Endothelial cell of umbilical vein (primary cell): ENCODE measurements around the gene SHISA6. TPM values are rescaled to one million over a fixed set of nuclear protein-coding genes. Genes with fewer than 3 reads are reported as not detected.

Source experiments
- BruUV-seq: library from RNA; stranded (reverse); fragments of 400-500 nt; replicated peaks from 2 replicates; lab custom pipeline; 2021; lab: Mats Ljungman, UMichigan
- CTCF ChIA-PET: fragments of 300-600, 350-600 bp; sonication (Branson Sonifier 250); formaldehyde crosslinking; loops from one replicate; lab custom pipeline; 2021; ENCODE audit warnings: antibody characterized with exemption, inconsistent platforms; lab: Charles Lee
- POLR2A ChIA-PET: fragments of 300-600, 350-600 bp; sonication (Branson Sonifier 250); formaldehyde crosslinking; loops from one replicate; lab custom pipeline; 2021; ENCODE audit warnings: antibody characterized with exemption, inconsistent platforms; lab: Charles Lee
- DNase-seq: peaks from one replicate; pipeline ENCODE4 v3.0.0-alpha.2; 2011; ENCODE audit warnings: low read depth, low spot score
- FAIRE-seq: peaks from 2 replicates; lab custom pipeline; 2011; peaks lifted over from hg19 to GRCh38; lab: Jason Lieb, UNC
- H2AFZ ChIP-seq: 2 replicates; pipeline ENCODE4 v1.6.0; 2012; ENCODE audit warnings: low read depth, low read length, control low read depth, inconsistent platforms
- H3K27ac ChIP-seq: 2 replicates; pipeline ENCODE4 v1.5.1; 2011; ENCODE audit warnings: low read depth, mild to moderate bottlenecking, control low read depth, low read length, moderate library complexity; ENCODE audit not compliant: insufficient read depth
- H3K27me3 ChIP-seq, 2 experiments: 2 replicates each; pipeline versions ENCODE4 v1.6.0 to v1.6.1; 2011; ENCODE audit warnings: low read length in 2 of 2, mixed read lengths in 1 of 2; ENCODE audit not compliant: control insufficient read depth in 2 of 2, insufficient read depth in 2 of 2
- H3K36me3 ChIP-seq, 2 experiments: 2 replicates in 1 of 2; 3 replicates in 1 of 2; pipeline ENCODE4 v1.5.1; 2011; ENCODE audit warnings: low read length in 2 of 2, mild to moderate bottlenecking in 1 of 2, moderate library complexity in 1 of 2; ENCODE audit not compliant: control insufficient read depth in 2 of 2, insufficient read depth in 2 of 2; ENCODE audit errors: extremely low read depth in 1 of 2
- H3K4me1 ChIP-seq: 3 replicates; pipeline ENCODE4 v1.5.1; 2011; ENCODE audit warnings: mild to moderate bottlenecking, low read length; ENCODE audit not compliant: control insufficient read depth, insufficient read depth; ENCODE audit errors: extremely low read depth
- H3K4me2 ChIP-seq: 2 replicates; pipeline ENCODE4 v1.6.1; 2011; ENCODE audit warnings: low read length, control low read depth, mixed read lengths; ENCODE audit not compliant: insufficient read depth
- H3K4me3 ChIP-seq, 3 experiments: fragments of 200-600 bp in 1 of 3; sonication (generic), shearing (Covaris generic) in 1 of 3; replicated peaks in 1 of 3; 2 replicates each; pipeline ENCODE4 v1.5.1; 2011 to 2016; ENCODE audit warnings: control low read depth in 3 of 3, low read length in 3 of 3, mild to moderate bottlenecking in 2 of 3, inconsistent platforms in 1 of 3, low read depth in 1 of 3, moderate library complexity in 1 of 3; ENCODE audit not compliant: insufficient read depth in 1 of 3
- H3K79me2 ChIP-seq: 2 replicates; pipeline ENCODE4 v1.6.0; 2012; ENCODE audit warnings: low read length, inconsistent platforms; ENCODE audit not compliant: control insufficient read depth, insufficient read depth
- H3K9ac ChIP-seq: replicated peaks from 2 replicates; pipeline ENCODE3; 2011; ENCODE audit warnings: low read length, control low read depth; ENCODE audit not compliant: insufficient read depth; ENCODE audit errors: extremely low read depth
- H3K9me1 ChIP-seq: replicated peaks from 3 replicates; pipeline ENCODE4 v1.6.0; 2011; ENCODE audit warnings: mild to moderate bottlenecking, low read length; ENCODE audit not compliant: control insufficient read depth, insufficient read depth; ENCODE audit errors: extremely low read depth
- H3K9me3 ChIP-seq: replicated peaks from 2 replicates; pipeline ENCODE4 v1.5.1; 2012; ENCODE audit warnings: low read length, inconsistent platforms; ENCODE audit not compliant: control insufficient read depth, insufficient read depth
- H4K20me1 ChIP-seq: replicated peaks from 2 replicates; pipeline ENCODE3; 2011; ENCODE audit warnings: mild to moderate bottlenecking, low read length; ENCODE audit not compliant: control insufficient read depth, insufficient read depth; ENCODE audit errors: extremely low read depth
- EZH2 ChIP-seq: IDR thresholded peaks from 2 replicates; pipeline ENCODE4 v1.6.1; 2012; ENCODE audit warnings: borderline replicate concordance, low read depth, mild to moderate bottlenecking, moderate library complexity, low read length, inconsistent platforms; ENCODE audit not compliant: severe bottlenecking
- FOS ChIP-seq: IDR thresholded peaks from 2 replicates; pipeline ENCODE4 v1.6.1; 2011; ENCODE audit warnings: mild to moderate bottlenecking, low read length, moderate library complexity, borderline replicate concordance; ENCODE audit not compliant: insufficient read depth
- GATA2 ChIP-seq: IDR thresholded peaks from 2 replicates; pipeline ENCODE4 v1.7.0; 2011; ENCODE audit warnings: low read depth, mild to moderate bottlenecking, moderate library complexity, mixed read lengths, low read length; ENCODE audit not compliant: insufficient read length, insufficient read depth
- JUN ChIP-seq: IDR thresholded peaks from 2 replicates; pipeline ENCODE4 v1.6.1; 2011; ENCODE audit warnings: borderline replicate concordance, low read depth; ENCODE audit not compliant: insufficient read length, insufficient read depth
- MYC ChIP-seq: IDR thresholded peaks from one replicate; pipeline ENCODE4 v1.6.1; 2011; ENCODE audit warnings: mild to moderate bottlenecking, low read depth, low read length
- POLR2A ChIP-seq: IDR thresholded peaks from 2 replicates; pipeline ENCODE4 v1.6.1; 2012; ENCODE audit warnings: low read depth, mild to moderate bottlenecking, control low read depth, low read length
- POLR2AphosphoS5 ChIP-seq: IDR thresholded peaks from 2 replicates; pipeline ENCODE4 v1.6.1; 2012; ENCODE audit warnings: low read depth, mild to moderate bottlenecking, control low read depth, low read length, moderate library complexity; ENCODE audit not compliant: insufficient read depth
- dilution Hi-C: fragments of 300-500 bp; cut with MboI; formaldehyde crosslinking; loops from one replicate; pipeline ENCODE4 v1.15.0; 2019; ENCODE audit warnings: low sequenced_read_pairs; ENCODE audit not compliant: extremely low pct_ligation_motif_present
- intact Hi-C: fragments of 100-400 bp; cut with micrococcal nuclease; formaldehyde crosslinking; loops from one replicate; pipeline ENCODE4 v1.10.0; 2022
- polyA plus RNA-seq, 4 experiments: library from polyadenylated mRNA; depleted of rRNA in 3 of 4; stranded (reverse) in 3 of 4; unstranded in 1 of 4; fragments of >200 nt; gene quantifications; 2 replicates each; pipeline versions ENCODE4 v1.2.1 to v1.2.3, GENCODE V29; 2011 to 2012; ENCODE audit warnings: missing spikeins in 1 of 4
- total RNA-seq: library from RNA; stranded (reverse); gene quantifications from 2 replicates; pipeline ENCODE4 v1.2.3, GENCODE V29; 2021
- TF ChIP-seq, protein P1 (sequence below), 2 donors: IDR thresholded peaks; 1 replicate in 1 of 2; 2 replicates in 1 of 2; pipeline ENCODE4 v1.5.1; 2011; ENCODE audit warnings: low read length in 2 of 2, mild to moderate bottlenecking in 2 of 2, moderate library complexity in 2 of 2, control low read depth in 1 of 2, inconsistent platforms in 1 of 2, low read depth in 1 of 2; ENCODE audit not compliant: insufficient read depth in 1 of 2; ENCODE audit errors: extremely low read depth in 1 of 2
- TF ChIP-seq, protein P2 (sequence below): IDR thresholded peaks from 2 replicates; pipeline ENCODE4 v1.6.1; 2011; ENCODE audit not compliant: insufficient read depth, insufficient read length

The SHISA6 gene
- total and polyA plus RNA-seq, 2 donors (not counting 3 experiments of a cell fraction or from before 2014, with no cell fraction given): not detected

DNA sequence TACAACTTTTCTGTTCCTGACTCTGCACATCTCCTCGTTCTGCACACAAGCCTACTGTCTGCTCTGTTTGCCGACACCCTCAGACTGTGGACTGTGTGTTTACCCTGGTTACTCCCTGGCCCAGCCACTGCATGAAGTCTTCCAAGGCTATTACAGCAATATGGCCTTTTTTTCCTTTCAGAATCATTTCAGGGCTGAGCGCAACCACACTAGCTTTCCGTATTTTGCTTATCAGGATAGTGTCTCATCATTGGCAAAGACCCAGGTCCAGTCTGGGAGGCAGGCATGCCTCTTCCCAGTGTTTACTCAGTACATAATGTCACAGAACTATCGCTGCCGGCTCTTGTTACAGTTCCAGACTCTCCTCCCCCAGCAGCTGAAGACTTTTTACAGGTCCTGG, 367.4 kb downstream of the SHISA6 start:
- POLR2A ChIA-PET: no interaction called here
- dilution Hi-C loops: no loop called here
- no TSS peak for BruUV-seq

More for the DNA sequence above, 367.4 kb downstream of the SHISA6 start:
- Histone ChIP-seq H3K9ac (no peak overlapping the region), H3K9me1 (no peaks in the 10 kb centered on the region), H3K36me3 (no peaks in the 10 kb centered on the region), H3K27ac (no peak overlapping the region), H3K4me2 (no peak overlapping the region), H2AFZ (no peak overlapping the region), H3K4me3 (no peak overlapping the region), H3K4me1 (no peaks in the 10 kb centered on the region), H3K27me3 (no peaks in the 10 kb centered on the region), H3K9me3 (peaks cover 3% of the 10 kb centered on the region), H4K20me1 (no peaks in the 10 kb centered on the region), H3K79me2 (no peaks in the 10 kb centered on the region)
- intact Hi-C loops: no loop called here
- CTCF ChIA-PET: no interaction called here
- FAIRE-seq (no peak), DNase-seq (no peak)
- no peak for TF ChIP-seq EZH2
- TF ChIP-seq, protein P1, sequence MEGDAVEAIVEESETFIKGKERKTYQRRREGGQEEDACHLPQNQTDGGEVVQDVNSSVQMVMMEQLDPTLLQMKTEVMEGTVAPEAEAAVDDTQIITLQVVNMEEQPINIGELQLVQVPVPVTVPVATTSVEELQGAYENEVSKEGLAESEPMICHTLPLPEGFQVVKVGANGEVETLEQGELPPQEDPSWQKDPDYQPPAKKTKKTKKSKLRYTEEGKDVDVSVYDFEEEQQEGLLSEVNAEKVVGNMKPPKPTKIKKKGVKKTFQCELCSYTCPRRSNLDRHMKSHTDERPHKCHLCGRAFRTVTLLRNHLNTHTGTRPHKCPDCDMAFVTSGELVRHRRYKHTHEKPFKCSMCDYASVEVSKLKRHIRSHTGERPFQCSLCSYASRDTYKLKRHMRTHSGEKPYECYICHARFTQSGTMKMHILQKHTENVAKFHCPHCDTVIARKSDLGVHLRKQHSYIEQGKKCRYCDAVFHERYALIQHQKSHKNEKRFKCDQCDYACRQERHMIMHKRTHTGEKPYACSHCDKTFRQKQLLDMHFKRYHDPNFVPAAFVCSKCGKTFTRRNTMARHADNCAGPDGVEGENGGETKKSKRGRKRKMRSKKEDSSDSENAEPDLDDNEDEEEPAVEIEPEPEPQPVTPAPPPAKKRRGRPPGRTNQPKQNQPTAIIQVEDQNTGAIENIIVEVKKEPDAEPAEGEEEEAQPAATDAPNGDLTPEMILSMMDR (IDR thresholded peaks at IDR 0.05; ENCODE audit: extremely low read depth in 1 of 2, insufficient read depth in 1 of 2, low read depth in 1 of 2, low read length in 2 of 2): no peak
- TF ChIP-seq, protein P2, sequence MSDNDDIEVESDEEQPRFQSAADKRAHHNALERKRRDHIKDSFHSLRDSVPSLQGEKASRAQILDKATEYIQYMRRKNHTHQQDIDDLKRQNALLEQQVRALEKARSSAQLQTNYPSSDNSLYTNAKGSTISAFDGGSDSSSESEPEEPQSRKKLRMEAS: no peak
- no peak for TF ChIP-seq GATA2
- TF ChIP-seq POLR2AphosphoS5: no peak
- TF ChIP-seq FOS: no peak
- no peak for TF ChIP-seq POLR2A
- TF ChIP-seq JUN: no peak
- no peak for TF ChIP-seq MYC
